Activated naive CD4-positive, alpha-beta T cell treated with anti-CD3 and anti-CD28 coated beads, Interleukin-2, amount 50 U/mL, for 16 hours (primary cell): Measurements from ENCODE around the gene CD163.
"Not testable (repeated sequence)": the region's sequence is repeated elsewhere in the genome, so short reads cannot be mapped to it uniquely, and the experiment has no call there.

ENCODE experiments used
- DNase-seq: peaks from one replicate; pipeline ENCODE4 v3.0.0-alpha.2; 2020

CD163 gene

GRCh38 chr12:7448099-7448498 is 55.5 kb downstream of the CD163 start:
- DNase-seq, result no peak

GRCh38 chr12:7444537-7444936 is 59.0 kb downstream of the CD163 start:
- no peak for DNase-seq

DNA sequence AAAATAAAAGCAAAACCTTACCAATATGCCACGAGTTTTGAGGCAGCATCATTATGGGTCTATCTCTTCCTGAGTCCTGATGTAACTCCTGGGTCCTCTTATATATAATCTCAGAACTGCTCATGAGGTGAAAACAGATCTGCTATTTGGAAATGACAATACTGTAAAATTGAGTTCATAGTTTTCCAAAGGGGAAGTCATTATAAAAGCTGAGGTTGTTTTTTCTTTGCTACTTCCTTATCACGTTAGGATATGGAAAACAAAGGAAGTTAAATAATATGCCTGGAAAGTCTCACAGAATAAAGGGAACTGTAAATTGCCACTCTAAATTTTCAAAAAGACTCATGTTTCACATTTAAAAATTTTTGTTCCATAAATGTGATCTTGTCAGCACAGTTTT is 59.5 kb downstream of the CD163 start, which contains the start of gene CD163L1:
CD163L1 (minus strand) TSS at position 78 of the 400 bp plus-strand sequence; CDS start at position 52, 26 bp downstream.
- no peak for DNase-seq

DNA sequence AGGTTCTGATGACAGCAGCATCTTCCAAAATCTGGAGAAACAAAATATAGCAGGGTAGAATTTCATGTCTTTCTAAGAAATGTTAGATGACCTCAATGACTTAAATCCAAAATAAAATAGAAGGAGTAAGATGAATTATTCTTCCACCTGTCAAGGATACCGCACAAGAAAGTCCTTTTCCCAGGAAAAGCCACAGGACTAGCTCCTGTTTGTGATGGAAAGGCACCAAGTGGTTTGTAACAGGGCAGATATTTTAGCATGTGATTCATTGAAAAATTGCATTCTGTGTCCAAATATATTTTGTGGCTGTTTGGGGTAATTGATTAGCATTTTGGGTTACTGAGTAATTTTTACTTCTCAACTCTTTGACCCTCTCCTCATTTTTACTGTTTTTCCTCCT is 62.4 kb downstream of the CD163 start:
- DNase-seq, result no peak

DNA sequence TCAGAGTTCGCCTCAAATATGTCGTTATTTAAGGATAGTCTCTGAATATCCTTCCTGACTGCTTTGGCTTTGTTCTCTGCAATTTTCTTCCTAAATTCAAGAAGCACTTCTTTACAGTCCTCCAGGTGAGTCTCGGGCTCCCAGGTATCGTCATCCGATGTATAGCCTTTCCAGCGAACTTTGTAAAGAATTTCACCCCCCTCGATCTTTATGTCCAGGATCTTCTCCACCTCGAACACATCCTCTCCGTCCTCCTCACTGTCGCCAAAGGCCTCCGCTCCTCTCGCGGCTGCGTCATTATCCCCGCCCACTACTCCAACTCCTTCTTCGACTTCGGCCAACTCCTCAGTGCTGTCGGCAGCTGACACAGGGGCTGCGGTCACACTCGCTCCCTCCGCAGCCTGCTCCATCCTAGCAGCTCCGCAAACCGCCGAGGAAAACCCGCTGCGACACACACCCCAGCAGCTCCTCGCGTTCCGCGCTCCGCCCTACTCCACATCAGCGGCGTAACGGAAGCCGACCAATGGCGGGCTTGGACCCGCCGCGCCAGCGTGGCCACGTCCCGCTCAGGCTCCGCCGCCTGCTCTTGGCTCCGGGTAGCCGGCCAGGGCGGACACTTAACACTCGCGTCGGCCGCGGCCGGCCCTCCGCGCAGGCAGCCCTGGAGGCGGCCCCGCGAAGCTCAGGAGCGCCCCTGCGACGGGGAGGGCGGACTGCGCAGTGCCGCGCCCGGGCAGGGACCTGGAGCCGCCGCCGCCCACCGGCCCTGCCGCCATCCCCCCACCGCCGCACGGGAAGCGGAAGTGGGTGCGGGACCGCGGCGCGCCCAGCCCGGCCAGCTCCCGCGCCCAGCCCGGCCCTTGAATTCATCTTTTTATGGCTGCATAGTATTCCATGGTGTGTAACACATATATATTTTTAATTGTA is 63.7 kb downstream of the CD163 start:
- DNase-seq, result peak; percentile 33

GRCh38 chr12:7438291-7438995 is 65.1 kb downstream of the CD163 start:
- DNase-seq, result not testable (repeated sequence)

DNA sequence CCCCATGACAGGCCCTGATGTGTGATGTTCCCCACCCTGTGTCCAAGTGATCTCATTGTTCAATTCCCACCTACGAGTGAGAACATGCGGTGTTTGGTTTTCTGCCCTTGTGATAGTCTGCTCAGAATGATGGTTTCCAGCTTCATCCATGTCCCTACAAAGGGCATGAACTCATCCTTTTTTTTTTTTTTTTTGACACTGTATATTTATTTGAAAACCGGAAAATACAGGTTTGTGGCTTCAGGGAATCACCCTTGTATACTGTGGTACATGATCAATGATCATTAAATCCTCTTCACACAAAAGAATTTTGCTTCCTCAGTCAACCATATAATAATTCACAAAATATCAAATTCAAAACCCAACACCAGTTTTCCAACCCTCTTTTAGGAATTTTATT is 66.1 kb downstream of the CD163 start:
- not testable (repeated sequence) for DNase-seq

DNA sequence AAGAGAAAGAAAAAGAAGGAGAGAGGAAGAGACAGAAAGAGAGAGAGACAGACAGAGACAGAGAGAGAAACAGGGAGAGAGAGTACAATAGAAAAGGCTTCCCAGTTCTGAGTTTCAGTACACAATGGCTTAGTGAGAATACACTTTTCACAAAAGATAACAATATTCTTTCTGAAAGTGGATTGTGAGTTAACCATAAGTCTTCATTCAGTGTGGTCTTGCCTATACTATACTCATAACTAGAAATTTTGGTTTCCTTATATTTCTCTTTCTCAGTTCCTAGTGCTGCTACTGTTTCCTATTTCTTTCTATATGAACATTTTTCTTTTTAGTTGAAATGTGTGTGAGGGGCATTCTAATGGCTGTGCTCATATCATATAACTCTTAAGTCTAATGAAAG is 68.9 kb downstream of the CD163 start:
- DNase-seq, result no peak

DNA sequence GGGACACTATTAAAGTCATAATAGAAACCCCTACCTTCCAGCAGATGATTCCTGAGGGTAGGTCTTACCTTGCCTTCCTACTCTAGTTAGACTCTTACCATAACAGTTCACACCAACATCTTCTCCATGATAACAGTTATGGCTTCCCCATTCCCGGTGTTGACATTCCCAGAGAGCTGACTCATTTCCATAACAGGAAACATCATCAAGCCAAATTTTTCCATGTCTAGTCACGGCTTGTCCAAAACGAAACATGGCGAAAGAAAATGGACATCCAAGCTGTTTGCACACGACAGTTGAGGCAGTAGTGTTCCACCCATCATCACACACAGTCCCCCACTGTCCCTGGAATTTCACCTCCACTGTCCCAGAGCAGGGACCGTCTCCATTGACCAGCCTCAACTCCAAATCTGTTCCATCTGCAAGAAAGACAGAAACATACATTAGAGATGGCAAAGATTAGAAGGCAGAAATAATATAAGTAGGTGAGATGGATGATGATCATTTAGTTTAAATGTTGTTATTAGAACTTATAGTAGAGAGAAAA is 70.2 kb downstream of the CD163 start:
- DNase-seq, result no peak

DNA sequence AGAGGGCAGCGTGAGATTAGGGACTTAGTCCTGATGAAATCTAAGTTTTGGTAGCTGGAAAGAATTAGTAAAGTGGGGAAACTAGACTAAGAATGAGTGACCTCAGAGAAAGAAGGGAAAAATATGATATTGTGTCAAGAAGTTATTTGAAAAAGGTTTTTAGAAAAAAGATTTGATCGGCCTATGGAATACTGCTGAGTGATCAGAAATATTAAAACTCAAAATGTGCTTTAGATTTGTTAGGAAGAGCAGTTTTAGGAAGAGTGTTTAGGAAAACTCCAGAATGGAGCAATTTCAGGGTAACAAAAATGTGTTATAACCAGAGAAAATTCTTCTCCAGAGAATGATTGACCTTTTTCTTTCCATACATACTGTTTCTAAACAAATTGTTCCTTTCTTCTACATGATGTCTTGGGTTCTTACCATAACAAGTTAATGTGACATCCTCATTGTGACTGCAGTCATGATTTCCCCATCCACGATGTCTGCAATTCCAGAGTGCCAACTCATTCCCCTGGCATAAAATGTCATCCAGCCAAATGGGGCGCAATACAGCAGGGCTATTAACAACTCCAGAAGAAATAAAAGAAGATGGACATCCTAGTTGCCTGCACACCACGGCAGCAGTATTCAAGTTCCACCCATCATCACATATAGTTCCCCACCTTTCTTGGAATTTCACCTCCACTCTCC is 71.4 kb downstream of the CD163 start:
- DNase-seq, result no peak
